NOMO-1 treated with DMSO at 0.1 percent for 48 hours (cell line): Measurements from ENCODE around the gene ESR2.

Experiments
- DNase-seq: peaks from one replicate; lab custom pipeline; 2025; ENCODE audit not compliant: unreplicated experiment; lab: John Stamatoyannopoulos, UW

The ESR2 gene

DNA sequence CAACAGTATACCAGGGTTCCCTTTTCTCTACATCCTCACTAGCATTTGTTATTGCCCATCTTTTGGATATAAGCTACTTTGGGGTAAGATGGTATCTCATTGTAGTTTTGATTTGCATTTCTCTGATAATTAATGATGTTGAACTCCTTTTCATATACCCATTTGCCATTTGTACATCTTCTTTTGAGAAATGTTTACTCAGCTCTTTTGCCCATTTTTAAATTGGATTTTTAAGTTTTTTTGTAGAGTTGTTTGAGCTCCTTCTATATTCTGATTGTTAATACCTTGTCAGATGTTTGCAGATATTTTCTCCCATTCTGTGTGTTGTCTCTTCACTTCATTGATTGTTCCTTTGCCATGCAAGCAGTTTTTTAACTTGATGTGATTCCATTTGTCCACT, 22.2 kb downstream of the ESR2 start:
- DNase-seq: no peak

GRCh38 chr14:64266239-64266638, 27.9 kb downstream of the ESR2 start:
- DNase-seq: peak; percentile 4

GRCh38 chr14:64265222-64265621, 28.9 kb downstream of the ESR2 start:
- DNase-seq: no peak

GRCh38 chr14:64260418-64260817, 33.8 kb downstream of the ESR2 start:
- DNase-seq: no peak

DNA sequence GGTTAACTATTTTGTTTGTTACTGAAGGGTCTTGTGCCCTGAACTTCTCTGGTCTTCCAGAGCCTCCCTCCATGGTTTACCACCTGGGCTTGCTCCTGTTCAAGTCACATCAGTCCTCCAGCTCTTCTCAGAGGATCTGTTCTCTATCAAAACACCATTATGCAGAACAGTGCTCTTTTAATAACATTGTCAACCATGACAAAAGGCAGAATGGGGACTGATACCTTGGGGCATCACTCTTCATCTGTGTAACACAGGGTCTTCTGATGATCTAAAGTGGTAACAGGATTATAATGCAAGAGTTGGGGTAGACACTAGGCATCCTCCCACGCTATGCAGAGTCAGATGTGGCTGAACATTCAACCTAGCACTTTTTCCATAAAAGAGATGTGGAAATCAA, 38.4 kb downstream of the ESR2 start:
- no peak for DNase-seq

DNA sequence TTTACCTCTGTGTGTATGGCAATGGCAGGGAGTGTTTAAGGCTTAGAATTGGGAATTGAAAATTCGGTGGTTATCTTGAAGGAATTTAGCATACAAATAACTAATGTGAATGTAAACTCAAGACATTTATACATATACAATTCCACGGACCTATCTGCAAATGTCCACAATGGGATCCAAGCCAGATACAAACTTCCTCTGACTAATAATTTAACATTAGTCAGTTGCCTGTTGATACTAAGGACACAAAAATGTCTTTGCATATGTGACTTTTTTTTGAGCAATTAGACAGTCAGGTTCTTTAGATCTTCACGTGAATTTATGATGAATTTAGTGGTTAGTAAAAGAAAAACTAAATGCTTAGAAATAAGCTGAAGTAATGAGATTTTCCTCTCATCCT, 40.5 kb downstream of the ESR2 start:
- DNase-seq: no peak

DNA sequence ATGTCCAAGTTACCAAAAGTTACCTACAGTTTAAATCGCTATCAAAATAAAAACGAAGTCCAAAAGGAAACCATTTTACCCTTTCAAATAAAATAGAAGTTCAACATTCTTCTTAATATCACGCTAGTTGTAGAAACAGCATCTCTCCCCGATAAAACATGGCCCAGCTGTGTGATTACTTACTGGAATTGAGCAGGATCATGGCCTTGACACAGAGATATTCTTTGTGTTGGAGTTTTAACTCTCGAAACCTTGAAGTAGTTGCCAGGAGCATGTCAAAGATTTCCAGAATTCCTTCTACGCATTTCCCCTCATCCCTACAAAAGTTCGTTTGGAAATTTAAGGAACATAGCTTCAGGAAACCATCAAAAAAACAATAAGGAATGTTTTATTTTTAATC, 44.8 kb downstream of the ESR2 start:
- DNase-seq: no peak

DNA sequence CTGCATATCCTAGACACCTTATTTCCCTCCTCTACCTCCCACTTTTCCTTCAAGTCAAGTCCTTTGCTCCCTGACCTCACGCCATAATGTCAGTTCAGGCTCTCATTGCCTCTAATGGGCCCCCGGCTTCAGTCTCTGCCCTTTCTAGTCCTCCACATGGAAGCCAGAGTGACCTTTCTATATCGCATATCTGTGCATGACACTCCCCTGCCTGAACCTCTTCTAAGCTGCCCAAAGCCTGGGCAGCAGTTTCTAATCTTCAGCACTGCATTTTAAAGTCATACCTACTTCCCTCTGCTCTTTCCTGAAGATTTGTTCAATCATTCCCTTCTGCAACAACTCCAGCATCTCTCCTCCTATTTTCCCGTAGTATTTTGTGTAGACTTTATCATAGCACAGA, 45.5 kb downstream of the ESR2 start:
- DNase-seq: no peak

DNA sequence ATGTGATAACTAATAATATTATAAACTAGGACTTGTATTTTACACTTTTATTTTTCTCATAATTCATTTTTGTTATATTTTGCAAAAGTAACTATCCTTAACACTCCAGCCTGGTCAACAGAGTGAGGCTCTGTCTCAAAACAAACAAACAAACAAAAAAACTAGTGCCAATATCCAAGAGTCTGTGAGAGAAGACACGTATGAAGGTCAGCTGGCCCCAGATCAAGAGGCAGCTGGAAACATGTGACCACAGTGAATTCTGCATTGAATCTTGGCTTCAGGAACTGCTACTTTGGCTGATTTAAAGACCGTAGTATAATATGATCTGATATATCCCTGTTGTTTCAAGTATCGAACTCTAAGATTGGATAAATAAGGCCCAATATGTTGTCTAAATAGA, 47.0 kb downstream of the ESR2 start:
- DNase-seq: no peak

DNA sequence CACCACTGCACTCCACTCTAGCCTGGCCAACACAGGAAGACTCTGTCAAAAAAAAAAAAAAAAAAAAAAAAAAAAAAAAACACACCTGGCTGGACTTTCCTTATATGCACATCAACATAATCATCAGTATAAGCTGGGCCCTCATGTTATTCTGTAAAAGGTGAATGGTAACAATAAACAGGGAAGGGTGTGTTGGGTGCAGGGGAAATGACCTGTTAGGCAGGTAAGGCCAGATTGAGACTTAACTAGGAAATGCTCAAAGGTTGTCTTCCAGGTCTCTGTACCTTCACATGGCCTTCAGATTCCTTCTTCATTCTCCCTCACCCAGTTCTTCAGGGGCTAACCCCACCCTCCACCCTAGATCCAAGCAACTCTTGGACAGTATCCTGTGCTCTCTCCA, 47.5 kb downstream of the ESR2 start:
- DNase-seq: no peak

GRCh38 chr14:64245491-64245890, 48.7 kb downstream of the ESR2 start:
- no peak for DNase-seq

DNA sequence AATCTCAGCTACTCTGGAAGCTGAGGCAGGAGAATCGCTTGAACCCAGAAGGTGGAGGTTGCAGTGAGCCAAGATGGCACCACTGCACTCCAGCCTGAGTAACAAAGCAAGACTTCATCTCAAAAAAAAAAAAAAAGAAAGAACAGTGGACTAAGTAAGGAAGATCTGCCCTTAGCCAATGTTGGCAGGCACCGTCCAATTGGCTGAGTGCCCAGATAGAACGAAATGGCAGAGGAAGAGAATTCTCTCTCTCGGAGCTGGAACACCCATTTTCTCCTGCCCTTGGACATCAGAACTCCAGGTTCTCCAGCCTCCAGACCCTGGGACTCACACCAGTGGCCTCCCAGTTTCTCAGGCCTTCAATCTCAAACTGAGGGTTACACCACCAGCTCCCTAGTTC, 49.9 kb downstream of the ESR2 start:
- no peak for DNase-seq

GRCh38 chr14:64238631-64239030, 55.5 kb downstream of the ESR2 start:
- no peak for DNase-seq

DNA sequence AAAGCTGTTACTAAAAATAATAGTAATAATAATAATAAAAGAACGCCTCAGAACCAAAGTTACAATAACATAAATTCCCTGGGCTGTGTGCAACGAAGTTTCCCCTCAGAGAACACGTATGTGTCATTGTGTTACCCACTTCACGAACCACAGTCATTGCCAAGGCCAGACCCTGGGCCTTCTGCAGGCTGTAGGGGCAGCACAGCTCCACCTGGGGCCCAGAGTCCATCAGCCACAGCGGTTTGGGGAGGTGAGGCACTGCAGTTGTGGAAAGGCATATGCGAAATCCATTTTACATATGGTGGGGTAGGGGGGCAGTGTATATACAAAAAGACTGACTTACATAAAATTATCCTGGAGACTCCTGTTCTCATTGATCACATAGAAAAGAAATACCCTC, 56.1 kb downstream of the ESR2 start:
- DNase-seq: no peak

- DNase-seq: no peak
Observed at GRCh38 chr14:64235652-64236640, 58.2 kb downstream of the ESR2 start.

GRCh38 chr14:64234877-64235651, 59.1 kb downstream of the ESR2 start:
- no peak for DNase-seq

GRCh38 chr14:64233531-64234190, 60.5 kb downstream of the ESR2 start:
- DNase-seq: no peak

GRCh38 chr14:64232944-64233343, 61.2 kb downstream of the ESR2 start:
- no peak for DNase-seq

DNA sequence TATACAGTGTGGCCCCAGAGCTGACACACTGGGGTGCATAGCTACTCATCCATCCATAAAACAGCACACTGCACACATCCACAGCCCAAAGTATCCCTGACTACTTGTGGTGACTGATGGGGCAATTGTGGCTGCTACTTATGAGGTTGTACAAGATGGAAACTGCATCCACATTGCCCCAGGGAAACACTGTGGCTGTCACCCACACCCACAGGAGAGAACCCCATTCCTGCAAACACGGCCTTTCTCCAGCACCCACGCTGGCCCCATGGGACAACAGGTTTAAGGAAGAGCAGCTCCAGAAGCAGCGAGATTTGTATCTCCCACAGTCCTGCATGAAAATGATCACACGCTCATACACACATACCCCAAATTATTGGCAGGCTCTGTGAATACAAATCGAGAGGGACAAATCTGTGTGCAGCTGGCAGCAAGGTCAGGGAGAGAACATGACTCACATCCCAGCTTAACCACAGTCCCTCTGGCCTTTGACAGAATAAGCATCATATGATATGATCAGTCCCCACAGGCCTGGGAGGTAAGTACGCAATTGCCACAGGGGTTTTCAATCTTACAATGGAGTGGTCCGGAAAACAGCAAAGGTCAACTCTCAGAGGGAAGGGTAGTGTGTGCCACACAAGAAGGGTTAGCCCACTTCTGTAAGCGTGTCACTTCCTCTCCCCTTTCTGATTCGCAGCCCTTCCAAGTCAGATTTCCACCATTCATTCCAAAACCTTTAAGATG, 61.9 kb downstream of the ESR2 start:
- no peak for DNase-seq

DNA sequence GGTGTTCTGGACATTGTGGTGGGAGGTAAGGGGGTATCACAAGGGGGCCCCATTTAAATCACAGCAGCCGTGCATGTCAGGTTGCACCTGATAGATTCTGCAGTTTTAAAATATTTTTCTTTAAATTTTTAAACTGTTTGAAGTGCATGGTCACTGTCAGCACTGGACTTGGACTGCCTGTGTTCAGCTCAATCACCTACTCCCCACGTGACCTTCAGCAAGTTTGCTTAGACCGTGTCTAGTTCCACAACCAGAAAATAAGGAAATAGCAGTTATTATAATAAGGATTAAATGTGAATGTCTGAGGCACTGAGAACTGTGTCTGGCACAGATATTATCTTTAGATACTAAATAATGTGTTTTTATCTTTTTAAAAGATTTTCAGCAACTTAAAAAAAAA, 64.7 kb downstream of the ESR2 start:
- no peak for DNase-seq

GRCh38 chr14:64227856-64228255, 66.3 kb downstream of the ESR2 start:
- DNase-seq: no peak
